GM23338 (cell line): Measurements from ENCODE around the gene WNK2. TPM values are rescaled to one million over a fixed set of nuclear protein-coding genes. Genes with fewer than 3 reads are reported as not detected.

Source experiments
- ATAC-seq: fragments of 200-7000 bp; cut with Tn5 transposase; 3 replicates; pipeline ENCODE4 v1.9.1; 2020
- DNase-seq: peaks from one replicate; pipeline ENCODE4 v3.0.0-alpha.2; 2015; ENCODE audit warnings: low spot score
- H2AFZ ChIP-seq: fragments of 200-600 bp; sonication (generic); 2 replicates; pipeline ENCODE4 v1.8.0; 2016; ENCODE audit warnings: antibody characterized with exemption, mild to moderate bottlenecking, moderate library complexity
- H3F3A ChIP-seq: fragments of 200-600 bp; sonication (generic); replicated peaks from 2 replicates; pipeline ENCODE4 v1.8.0; 2017; ENCODE audit warnings: antibody characterized with exemption, mixed run types, low read depth
- H3K27ac ChIP-seq: fragments of 200-600 bp; sonication (generic); 2 replicates; pipeline ENCODE4 v1.6.1; 2016; ENCODE audit warnings: low read depth
- H3K27me3 ChIP-seq: fragments of 200-600 bp; sonication (generic); 2 replicates; pipeline ENCODE4 v1.8.0; 2016; ENCODE audit warnings: mild to moderate bottlenecking, mixed run types, moderate library complexity; ENCODE audit not compliant: insufficient read depth
- H3K36me3 ChIP-seq: fragments of 200-600 bp; sonication (generic); 2 replicates; pipeline ENCODE4 v1.8.0; 2016; ENCODE audit warnings: mild to moderate bottlenecking; ENCODE audit not compliant: insufficient read depth
- H3K4me1 ChIP-seq: fragments of 200-600 bp; sonication (generic); 2 replicates; pipeline ENCODE4 v1.8.0; 2016; ENCODE audit warnings: mild to moderate bottlenecking, moderate library complexity; ENCODE audit not compliant: insufficient read depth
- H3K4me2 ChIP-seq: fragments of 200-600 bp; sonication (generic); 2 replicates; pipeline ENCODE4 v1.7.1; 2017; ENCODE audit warnings: mixed run types
- H3K4me3 ChIP-seq: fragments of 200-600 bp; sonication (generic); 2 replicates; pipeline ENCODE4 v1.6.1; 2016; ENCODE audit warnings: mixed run types
- H3K79me2 ChIP-seq: fragments of 200-600 bp; sonication (generic); replicated peaks from 2 replicates; pipeline ENCODE4 v1.8.0; 2017; ENCODE audit warnings: mild to moderate bottlenecking; ENCODE audit not compliant: insufficient read depth
- H3K9me2 ChIP-seq: fragments of 200-600 bp; sonication (generic); 2 replicates; pipeline ENCODE4 v1.8.0; 2017; ENCODE audit not compliant: insufficient read depth
- H4K20me1 ChIP-seq: fragments of 200-600 bp; sonication (generic); replicated peaks from 2 replicates; pipeline ENCODE4 v1.8.0; 2017; ENCODE audit warnings: mild to moderate bottlenecking; ENCODE audit not compliant: insufficient read depth
- H3K27ac Mint-ChIP-seq: 2 replicates; pipeline ENCODE4 v1.8.0; 2020; ENCODE audit warnings: inconsistent platforms, mild to moderate bottlenecking, moderate library complexity, mixed read lengths
- H3K27me3 Mint-ChIP-seq: 3 replicates; pipeline ENCODE4 v1.8.0; 2022; ENCODE audit warnings: low read depth, mild to moderate bottlenecking, moderate library complexity, mixed read lengths, inconsistent platforms; ENCODE audit not compliant: insufficient read depth, poor library complexity
- H3K36me3 Mint-ChIP-seq: 3 replicates; pipeline ENCODE4 v1.8.0; 2021; ENCODE audit warnings: low read depth, mild to moderate bottlenecking, inconsistent platforms, moderate library complexity, mixed read lengths
- H3K4me1 Mint-ChIP-seq: 3 replicates; pipeline ENCODE4 v1.8.0; 2020; ENCODE audit warnings: mild to moderate bottlenecking, inconsistent platforms, mixed read lengths
- H3K4me3 Mint-ChIP-seq: 3 replicates; pipeline ENCODE4 v1.8.0; 2021; ENCODE audit warnings: moderate library complexity, mild to moderate bottlenecking, inconsistent platforms, mixed read lengths
- H3K9me3 Mint-ChIP-seq: 3 replicates; pipeline ENCODE4 v1.8.0; 2020; ENCODE audit warnings: moderate library complexity, mild to moderate bottlenecking, inconsistent platforms, mixed read lengths
- CREB1 ChIP-seq: fragments of 250-450 bp; sonication (Bioruptor Pico); IDR thresholded peaks from 2 replicates; pipeline ENCODE4 v1.5.0; 2020; ENCODE audit warnings: low read depth, mild to moderate bottlenecking, moderate library complexity
- ETS1 ChIP-seq: IDR thresholded peaks from 2 replicates; pipeline ENCODE4 v1.6.1; 2016; ENCODE audit warnings: antibody characterized with exemption
- EZH2 ChIP-seq: fragments of 200-600 bp; sonication (generic); IDR thresholded peaks from one replicate; pipeline ENCODE4 v1.8.0; 2017; ENCODE audit warnings: antibody characterized with exemption, mild to moderate bottlenecking, low read depth; ENCODE audit not compliant: unreplicated experiment
- NANOG ChIP-seq: IDR thresholded peaks from 2 replicates; pipeline ENCODE4 v1.6.1; 2016; ENCODE audit warnings: antibody characterized with exemption, borderline replicate concordance
- POLR2AphosphoS5 ChIP-seq: IDR thresholded peaks from 2 replicates; pipeline ENCODE4 v1.6.1; 2016; ENCODE audit warnings: antibody characterized with exemption, low read depth
- REST ChIP-seq: IDR thresholded peaks from one replicate; pipeline ENCODE4 v1.6.1; 2018; ENCODE audit warnings: antibody characterized with exemption; ENCODE audit not compliant: unreplicated experiment
- STAT1 ChIP-seq: IDR thresholded peaks from one replicate; pipeline ENCODE4 v1.6.1; 2016; ENCODE audit warnings: antibody characterized with exemption; ENCODE audit not compliant: unreplicated experiment
- ZNF114 ChIP-seq: fragments of 250-450 bp; sonication (Bioruptor Pico); IDR thresholded peaks from 2 replicates; pipeline ENCODE4 v1.5.0; 2020; ENCODE audit warnings: mild to moderate bottlenecking, moderate library complexity
- ZNF331 ChIP-seq: fragments of 250-450 bp; sonication (Bioruptor Pico); IDR thresholded peaks from 2 replicates; pipeline ENCODE4 v1.5.0; 2020; ENCODE audit warnings: low read depth, mild to moderate bottlenecking, moderate library complexity
- polyA plus RNA-seq: library from polyadenylated mRNA; unstranded; fragments of >200 nt; fragmentation: Nextera tagmentation; extraction: Ambion mirVana; gene quantifications from 2 replicates; pipeline ENCODE4 v1.2.1, GENCODE V29; 2016
- total RNA-seq: library from RNA; depleted of rRNA; stranded (reverse); fragments of >200 nt; shearing (Covaris generic); gene quantifications from 2 replicates; pipeline ENCODE4 v1.2.3, GENCODE V29; 2014

The WNK2 gene
- total and polyA plus RNA-seq, 2 experiments from 2014 or later = 56.4 to 102 TPM

- TF ChIP-seq REST (no peak), POLR2AphosphoS5 (no peak), ETS1 (no peak), CREB1 (CRISPR knock-in tag) (no peak), NANOG (no peak)
Observed at GRCh38 chr9:93212409-93212808, 28.5 kb downstream of the WNK2 start (continued).

GRCh38 chr9:93216073-93216365 lies 32.1 kb downstream of the WNK2 start:
- Mint-ChIP-seq H3K36me3 (peaks cover 7% of the 10 kb centered on the region), H3K9me3 (peaks cover 8% of the 10 kb centered on the region), H3K27ac (no peak overlapping the region), H3K4me3 (no peak overlapping the region), H3K4me1 (no peaks in the 10 kb centered on the region; the same call in 2 of the 3 replicates), H3K27me3 (peaks cover 22% of the 10 kb centered on the region)
- no peaks in the 10 kb centered on the region for H3K4me1 ChIP-seq
- no peak overlapping the region for H3K27ac ChIP-seq
- no peaks in the 10 kb centered on the region for H3K36me3 ChIP-seq
- peaks cover 7% of the 10 kb centered on the region; the same call in 1 of the 2 replicates for H4K20me1 ChIP-seq
- ATAC-seq (no peak), DNase-seq (no peak)
- no peak overlapping the region for H3K4me2 ChIP-seq
- H3K9me2 ChIP-seq = no peaks in the 10 kb centered on the region
- H2AFZ ChIP-seq = no peak overlapping the region
- H3K27me3 ChIP-seq = no peaks in the 10 kb centered on the region
- no peaks in the 10 kb centered on the region for H3F3A ChIP-seq
- H3K79me2 ChIP-seq = peaks cover 53% of the 10 kb centered on the region
- H3K4me3 ChIP-seq = no peak overlapping the region
- TF ChIP-seq STAT1 (no peak), NANOG (no peak), REST (no peak), EZH2 (no peak), CREB1 (CRISPR knock-in tag) (no peak), ETS1 (no peak), ZNF331 (no peak), ZNF114 (CRISPR knock-in tag) (no peak)
